HG03064 (cell line): Measurements from ENCODE around the gene CEACAM1.
"Not testable (repeated sequence)": the region's sequence is repeated elsewhere in the genome, so short reads cannot be mapped to it uniquely, and the experiment has no call there.

Experiments
- ATAC-seq: cut with Tn5 transposase; IDR thresholded peaks from one replicate; pipeline ENCODE4 v1.9.1; 2021; ENCODE audit warnings: low read depth; ENCODE audit not compliant: unreplicated experiment

CEACAM1 gene

DNA sequence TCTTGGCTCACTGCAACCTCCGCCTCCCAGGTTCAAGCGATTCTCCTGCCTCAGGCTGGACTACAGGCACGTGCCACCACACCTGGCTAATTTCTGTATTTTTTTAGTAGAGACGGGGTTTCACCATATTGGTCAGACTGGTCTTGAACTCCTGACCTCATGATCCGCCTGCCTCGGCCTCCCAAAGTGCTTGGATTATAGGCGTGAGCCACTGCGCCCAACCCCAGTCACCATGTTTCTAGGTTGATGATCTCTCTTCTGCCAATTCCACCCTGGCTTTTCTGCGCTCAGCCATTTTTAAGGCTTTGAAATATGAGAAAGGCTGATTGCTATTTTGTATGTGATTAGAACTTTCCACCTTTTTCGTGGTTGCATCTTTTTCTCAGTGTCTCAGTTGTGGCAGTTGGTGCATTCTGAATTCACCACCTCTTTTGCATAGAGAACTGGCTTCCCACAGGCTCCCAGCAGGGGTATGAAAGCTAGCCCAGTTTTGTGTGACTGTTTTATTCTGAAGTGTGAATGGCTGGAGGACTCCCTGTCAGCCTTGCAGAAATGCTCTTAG lies 15.5 kb downstream of the CEACAM1 start:
- ATAC-seq, result no peak

- no peak for ATAC-seq
Measured at GRCh38 chr19:42512130-42512636, 16.1 kb downstream of the CEACAM1 start.

- ATAC-seq, result no peak
Measured at GRCh38 chr19:42511340-42511739, 16.9 kb downstream of the CEACAM1 start.

DNA sequence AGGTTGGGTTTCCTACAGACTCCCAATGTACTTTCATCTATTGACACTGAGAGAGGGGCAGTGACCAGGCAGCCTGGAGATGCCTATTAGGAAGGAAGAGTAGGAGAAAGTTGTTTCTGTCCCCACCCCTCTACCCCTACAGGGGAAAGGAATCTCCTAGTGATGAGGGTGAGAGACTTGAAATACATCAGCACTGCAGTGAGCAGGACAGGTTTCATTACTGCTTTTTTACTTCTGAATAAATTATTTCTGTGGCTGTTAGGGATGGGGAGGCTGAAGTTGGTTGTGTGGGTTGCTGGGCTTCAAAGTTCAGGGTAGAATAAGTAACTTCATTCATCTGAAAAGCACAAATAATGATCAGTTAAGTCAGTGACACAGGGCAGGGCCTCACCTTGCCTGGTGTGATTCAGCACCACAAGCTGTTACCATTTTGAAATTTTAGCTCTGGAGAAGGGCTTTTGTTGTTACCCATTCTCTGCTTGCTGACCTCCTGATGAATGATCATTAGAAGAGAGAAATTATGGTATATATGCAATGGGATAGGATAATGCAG lies 19.3 kb downstream of the CEACAM1 start:
- ATAC-seq, result no peak

- no peak for ATAC-seq
Measured at GRCh38 chr19:42505066-42505465, 23.2 kb downstream of the CEACAM1 start.

DNA sequence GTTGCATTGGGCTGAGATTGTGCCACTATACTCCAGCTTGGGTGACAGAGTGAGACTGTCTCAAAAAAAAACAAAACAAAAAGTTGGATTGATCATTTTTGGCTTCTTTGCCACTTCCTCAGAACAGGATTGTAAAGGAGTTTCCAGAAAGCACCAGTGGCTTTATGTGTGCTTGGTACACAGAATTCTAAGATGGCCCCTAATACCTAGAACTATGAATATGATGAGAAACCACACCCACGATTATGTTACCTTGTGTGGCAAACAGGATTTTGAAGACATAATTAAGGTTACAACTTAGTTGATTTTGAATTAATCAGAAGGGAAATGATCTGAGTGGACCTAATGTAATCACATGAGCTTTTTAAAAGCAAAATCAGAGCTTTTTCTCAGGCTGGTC lies 26.5 kb downstream of the CEACAM1 start:
- ATAC-seq, result no peak

GRCh38 chr19:42501243-42501642 lies 27.0 kb downstream of the CEACAM1 start:
- not testable (repeated sequence) for ATAC-seq

GRCh38 chr19:42498169-42498757 lies 30.0 kb downstream of the CEACAM1 start:
- ATAC-seq, result no peak

- peak; percentile 66 for ATAC-seq
Measured at GRCh38 chr19:42497492-42498168, 30.7 kb downstream of the CEACAM1 start.

DNA sequence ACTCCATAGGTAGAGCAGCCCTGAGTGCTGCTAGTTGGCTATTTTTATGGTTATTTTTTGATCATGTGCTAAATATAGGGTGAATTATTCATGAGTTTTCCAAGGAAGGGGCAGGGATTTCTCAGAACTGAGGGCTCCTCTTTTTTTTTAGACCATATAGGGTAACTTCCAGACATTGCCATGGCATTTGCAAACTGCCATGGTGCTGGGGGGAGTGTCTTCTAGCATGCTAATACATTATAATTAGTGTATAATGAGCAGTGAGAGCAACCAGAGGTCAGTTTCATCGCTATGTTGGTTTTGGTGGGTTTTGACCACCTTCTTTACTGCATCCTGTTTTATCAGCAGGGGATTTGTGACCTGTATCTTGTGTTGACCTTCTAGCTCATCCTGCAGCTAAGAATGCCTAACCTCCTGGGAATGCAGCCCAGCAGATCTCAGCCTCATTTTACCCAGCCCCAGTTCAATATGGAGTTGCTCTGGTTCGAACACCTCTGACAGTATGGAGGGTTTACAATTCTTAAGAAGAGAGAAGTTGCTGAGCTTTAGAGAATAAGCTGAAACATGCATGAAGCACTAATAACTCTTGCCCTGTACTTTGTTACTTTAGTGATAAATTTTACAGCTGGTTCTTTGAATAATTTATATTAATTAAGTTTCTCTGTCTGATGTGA lies 31.7 kb downstream of the CEACAM1 start:
- ATAC-seq, result no peak

- no peak for ATAC-seq
Measured at GRCh38 chr19:42495663-42496062, 32.6 kb downstream of the CEACAM1 start.

DNA sequence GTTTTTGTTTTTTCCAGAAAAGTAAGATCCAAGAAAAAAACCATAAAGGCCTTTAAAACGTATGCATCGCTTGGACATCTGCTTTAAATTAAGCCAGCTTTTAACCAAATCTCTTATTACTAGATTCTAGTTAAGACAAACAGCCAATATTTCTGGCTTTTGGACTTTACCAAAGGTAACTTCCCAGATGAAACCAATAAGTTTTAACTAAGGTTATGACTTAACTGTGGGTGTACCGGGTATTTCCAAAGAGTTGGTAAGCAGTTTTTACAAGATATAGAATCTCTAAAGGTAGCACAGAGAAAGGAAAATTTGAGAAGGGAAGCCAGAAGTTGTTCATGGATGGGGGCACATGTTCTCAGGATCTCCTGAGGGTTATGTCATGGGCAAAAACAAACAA lies 34.0 kb downstream of the CEACAM1 start:
- no peak for ATAC-seq

DNA sequence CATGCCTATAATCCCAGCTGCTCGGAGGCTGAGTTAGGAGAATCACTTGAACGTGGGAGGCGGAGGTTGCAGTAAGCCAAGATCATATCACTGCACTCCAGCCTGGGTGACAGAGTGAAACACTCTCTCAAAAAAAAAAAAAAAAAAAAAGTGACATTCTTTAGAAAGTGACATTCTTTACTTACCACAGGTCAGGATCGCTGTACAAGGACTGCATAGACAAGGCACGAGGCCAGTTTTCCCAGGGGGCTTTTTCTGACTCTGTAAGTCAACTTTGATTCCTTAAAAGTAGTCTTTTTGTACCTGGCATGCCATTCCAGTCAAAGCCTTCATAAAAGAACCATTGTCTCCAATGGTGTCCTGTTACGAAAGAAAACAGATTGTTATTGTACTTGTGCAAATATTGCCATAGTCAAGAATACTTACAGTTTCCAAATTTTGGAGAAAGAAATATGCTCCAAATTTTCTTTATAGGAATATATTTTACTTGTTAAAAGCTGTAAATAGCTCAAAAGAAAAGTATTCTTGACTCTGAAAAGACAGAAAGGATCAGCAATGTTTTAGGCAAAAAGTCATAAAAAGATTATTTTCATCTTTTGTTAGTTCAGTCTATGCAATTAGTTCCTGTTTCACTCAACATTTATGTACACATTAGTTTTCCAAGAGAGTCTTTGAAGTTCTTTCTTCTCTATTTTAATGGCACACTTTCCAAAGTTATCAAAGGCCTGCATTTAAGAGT lies 39.3 kb downstream of the CEACAM1 start:
- no peak for ATAC-seq

GRCh38 chr19:42487798-42488178 lies 40.5 kb downstream of the CEACAM1 start:
- no peak for ATAC-seq

GRCh38 chr19:42487032-42487797 lies 41.1 kb downstream of the CEACAM1 start:
- no peak for ATAC-seq

DNA sequence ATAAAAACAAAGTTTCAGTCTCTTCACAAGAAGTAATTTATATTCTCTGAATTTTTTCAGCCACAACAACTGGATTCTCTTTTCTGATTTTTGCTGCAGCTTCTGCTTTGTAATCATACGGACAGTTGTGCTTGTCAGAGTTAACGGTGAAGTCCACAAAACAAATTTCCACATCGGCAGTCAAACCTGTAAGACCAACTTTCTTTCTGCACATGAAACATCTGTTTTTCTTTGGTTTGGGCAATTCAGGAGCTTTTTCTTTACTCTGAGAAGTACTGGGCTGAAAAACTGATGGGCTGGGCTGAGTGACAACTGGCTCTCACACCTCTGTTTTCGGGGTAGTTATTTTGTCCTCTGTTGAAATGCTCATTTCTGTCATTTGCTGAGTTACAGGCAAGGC lies 43.2 kb downstream of the CEACAM1 start:
- not testable (repeated sequence) for ATAC-seq

DNA sequence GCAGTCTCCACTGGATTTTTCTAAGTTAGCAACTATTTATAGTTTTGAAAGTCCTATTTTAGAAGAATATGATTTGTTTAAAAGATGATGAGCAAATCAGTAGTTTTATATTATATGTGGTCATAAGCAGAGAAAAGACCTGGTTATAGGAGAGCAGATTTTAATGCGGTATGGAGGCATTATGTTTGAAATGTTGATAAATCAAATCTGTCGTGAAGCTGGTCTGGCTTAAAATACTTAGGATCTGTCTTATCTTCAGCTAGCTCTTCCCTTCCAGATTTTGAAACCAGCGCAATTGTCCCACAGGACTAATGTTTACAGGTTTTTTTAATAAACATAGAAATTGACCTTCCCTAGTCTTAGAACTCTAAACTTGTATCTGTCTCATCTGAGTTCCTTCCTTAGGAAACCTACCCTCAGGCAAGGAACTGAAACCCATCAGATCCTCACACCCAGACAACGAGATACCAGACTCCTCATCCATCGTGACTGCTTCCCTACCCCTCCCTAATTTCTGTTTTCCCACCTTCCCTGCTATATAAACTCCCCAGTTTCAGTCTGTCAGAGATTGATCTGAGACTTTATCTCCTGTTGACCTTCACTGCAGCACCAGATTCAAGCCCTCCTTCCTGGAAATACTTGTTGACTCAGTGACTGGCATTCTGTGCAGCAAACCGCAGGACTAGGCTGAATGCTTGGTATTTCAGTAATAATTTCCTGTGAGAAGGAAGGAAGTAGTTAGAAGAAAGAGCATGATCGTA lies 47.8 kb downstream of the CEACAM1 start:
- no peak for ATAC-seq

DNA sequence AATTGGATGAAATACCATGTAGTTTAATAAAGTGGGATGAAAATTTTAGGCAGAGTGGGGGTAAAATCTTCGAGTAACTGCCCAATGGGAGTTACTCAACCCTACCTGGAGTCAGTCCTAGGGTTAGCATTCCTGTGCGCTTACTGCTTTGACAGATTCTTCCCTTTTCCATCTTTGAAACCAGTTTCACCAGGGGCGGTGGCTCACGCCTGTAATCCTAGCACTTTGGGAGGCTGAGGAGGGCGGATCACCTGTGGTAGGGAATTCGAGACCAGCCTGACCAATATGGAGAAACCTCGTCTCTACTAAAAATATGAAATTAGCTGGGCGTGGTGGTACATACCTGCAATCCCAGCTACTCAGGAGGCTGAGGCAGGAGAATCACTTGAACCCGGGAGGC lies 48.5 kb downstream of the CEACAM1 start:
- no peak for ATAC-seq

DNA sequence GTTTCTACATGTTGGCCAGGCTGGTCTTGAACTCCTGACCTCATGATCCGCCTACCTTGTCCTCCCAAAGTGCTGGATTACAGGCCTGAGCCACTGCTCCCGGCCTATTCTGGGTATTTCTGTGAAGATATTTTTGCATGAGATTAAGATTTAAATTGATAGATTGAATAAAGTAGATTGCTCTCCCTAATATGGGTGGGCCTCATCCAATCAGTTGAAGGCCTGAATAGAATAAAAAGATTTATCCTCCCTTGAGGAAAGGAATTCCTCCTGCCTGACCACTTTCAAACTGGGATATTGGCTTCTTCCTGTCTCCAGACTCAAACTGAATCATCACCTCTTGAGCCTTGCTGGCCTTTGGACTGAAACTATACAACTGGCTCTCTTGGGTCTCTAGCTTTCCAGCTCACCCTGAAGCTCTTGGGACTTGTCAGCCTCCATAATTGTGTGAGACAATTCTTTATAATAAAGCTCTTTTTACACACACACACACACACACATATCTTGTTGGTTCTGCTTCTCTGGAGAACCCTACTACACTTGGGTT lies 49.4 kb downstream of the CEACAM1 start:
- ATAC-seq, result no peak
